ENCODE results near the gene ZNF354C.

DNA sequence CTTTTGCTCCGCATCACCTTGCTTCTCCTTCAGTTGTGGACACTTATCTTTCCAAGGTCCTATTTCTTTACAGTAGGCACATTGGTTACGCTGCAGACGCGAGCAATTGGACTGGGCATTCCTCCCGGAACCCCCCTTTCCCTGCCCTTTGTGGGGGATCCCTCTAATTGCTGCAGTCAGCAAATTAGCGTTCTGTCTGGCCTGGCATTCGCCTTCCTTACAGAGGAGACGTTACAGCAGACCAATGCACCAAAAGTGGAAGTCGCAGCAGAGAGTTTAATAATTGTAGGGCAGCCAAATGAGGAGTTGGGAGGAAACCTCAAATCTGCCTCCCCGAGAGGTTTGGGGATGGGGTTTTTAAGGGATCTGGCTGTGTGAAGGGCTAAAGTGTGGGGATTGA is 5.3 kb upstream of the ZNF354C start:
- TF ChIP-seq, protein P1, sequence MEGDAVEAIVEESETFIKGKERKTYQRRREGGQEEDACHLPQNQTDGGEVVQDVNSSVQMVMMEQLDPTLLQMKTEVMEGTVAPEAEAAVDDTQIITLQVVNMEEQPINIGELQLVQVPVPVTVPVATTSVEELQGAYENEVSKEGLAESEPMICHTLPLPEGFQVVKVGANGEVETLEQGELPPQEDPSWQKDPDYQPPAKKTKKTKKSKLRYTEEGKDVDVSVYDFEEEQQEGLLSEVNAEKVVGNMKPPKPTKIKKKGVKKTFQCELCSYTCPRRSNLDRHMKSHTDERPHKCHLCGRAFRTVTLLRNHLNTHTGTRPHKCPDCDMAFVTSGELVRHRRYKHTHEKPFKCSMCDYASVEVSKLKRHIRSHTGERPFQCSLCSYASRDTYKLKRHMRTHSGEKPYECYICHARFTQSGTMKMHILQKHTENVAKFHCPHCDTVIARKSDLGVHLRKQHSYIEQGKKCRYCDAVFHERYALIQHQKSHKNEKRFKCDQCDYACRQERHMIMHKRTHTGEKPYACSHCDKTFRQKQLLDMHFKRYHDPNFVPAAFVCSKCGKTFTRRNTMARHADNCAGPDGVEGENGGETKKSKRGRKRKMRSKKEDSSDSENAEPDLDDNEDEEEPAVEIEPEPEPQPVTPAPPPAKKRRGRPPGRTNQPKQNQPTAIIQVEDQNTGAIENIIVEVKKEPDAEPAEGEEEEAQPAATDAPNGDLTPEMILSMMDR (IDR thresholded peaks at IDR 0.05), result no peak
- TF ChIP-seq EP300 (IDR thresholded peaks at IDR 0.05; ENCODE audit: low read depth), result no peak
